Loucy (cell line): ENCODE measurements around the gene EPYC.

Source experiments
- H2AFZ ChIP-seq: fragments of 200-600 bp; sonication (generic); 2 replicates; pipeline ENCODE4 v1.6.0; 2016; ENCODE audit warnings: antibody characterized with exemption, mild to moderate bottlenecking, low read length, moderate library complexity
- H3F3A ChIP-seq: fragments of 200-600 bp; 2 replicates; pipeline ENCODE4 v1.6.0; 2016; ENCODE audit warnings: antibody characterized with exemption, low read depth, mild to moderate bottlenecking
- H3K27me3 ChIP-seq: fragments of 200-600 bp; sonication (generic); 2 replicates; pipeline ENCODE4 v1.6.1; 2014; ENCODE audit warnings: low read length, mild to moderate bottlenecking; ENCODE audit not compliant: insufficient read depth, poor library complexity, severe bottlenecking
- H3K36me3 ChIP-seq: fragments of 200-600 bp; sonication (generic); 2 replicates; pipeline ENCODE4 v1.6.1; 2016; ENCODE audit warnings: low read length; ENCODE audit not compliant: insufficient read depth
- H3K4me1 ChIP-seq: fragments of 200-600 bp; sonication (generic); 2 replicates; pipeline ENCODE4 v1.5.1; 2014; ENCODE audit warnings: low read length, mild to moderate bottlenecking; ENCODE audit not compliant: insufficient read depth, poor library complexity, severe bottlenecking
- H3K4me2 ChIP-seq: fragments of 200-600 bp; sonication (generic); 2 replicates; pipeline ENCODE4 v1.6.0; 2014; ENCODE audit warnings: antibody characterized with exemption, low read length, low read depth, mild to moderate bottlenecking; ENCODE audit not compliant: poor library complexity, severe bottlenecking
- H3K4me3 ChIP-seq: fragments of 200-600 bp; sonication (generic); 2 replicates; pipeline ENCODE4 v1.5.1; 2014; ENCODE audit warnings: low read length, mild to moderate bottlenecking, mixed read lengths; ENCODE audit not compliant: poor library complexity, severe bottlenecking
- H3K79me2 ChIP-seq: fragments of 200-600 bp; sonication (generic); 2 replicates; pipeline ENCODE4 v1.6.1; 2014; ENCODE audit warnings: low read length; ENCODE audit not compliant: insufficient read depth
- H3K9ac ChIP-seq: fragments of 200-600 bp; sonication (generic); 2 replicates; pipeline ENCODE4 v1.6.0; 2014; ENCODE audit warnings: mild to moderate bottlenecking, low read depth, low read length, moderate library complexity; ENCODE audit not compliant: poor library complexity, severe bottlenecking
- H3K9me2 ChIP-seq: fragments of 200-600 bp; sonication (generic); replicated peaks from 2 replicates; pipeline ENCODE4 v1.6.1; 2016; ENCODE audit warnings: low read depth, low read length, mixed read lengths
- H3K9me3 ChIP-seq: fragments of 200-600 bp; sonication (generic); 2 replicates; pipeline ENCODE4 v1.6.1; 2014; ENCODE audit warnings: mild to moderate bottlenecking, antibody characterized with exemption, low read length, low read depth; ENCODE audit not compliant: insufficient read depth
- H4K20me1 ChIP-seq: fragments of 200-600 bp; sonication (generic); 2 replicates; pipeline ENCODE4 v1.6.0; 2014; ENCODE audit warnings: antibody characterized with exemption, low read length, mild to moderate bottlenecking; ENCODE audit not compliant: insufficient read depth, poor library complexity, severe bottlenecking
- CTCF ChIP-seq: fragments of 200-600 bp; sonication (generic); conservative IDR thresholded peaks from 2 replicates; pipeline ENCODE4 v1.5.1; 2014; ENCODE audit warnings: mild to moderate bottlenecking, antibody characterized with exemption, low read length
- EZH2phosphoT487 ChIP-seq: fragments of 200-600 bp; IDR thresholded peaks from 2 replicates; pipeline ENCODE4 v1.6.1; 2018; ENCODE audit warnings: antibody characterized with exemption, mild to moderate bottlenecking, moderate library complexity, borderline replicate concordance

Gene EPYC

GRCh38 chr12:90939382-90939781 is 65.4 kb downstream of the EPYC start:
- Histone ChIP-seq H3K4me1 (no peaks in the 10 kb centered on the region), H3K9me3 (no peaks in the 10 kb centered on the region), H3K27me3 (no peaks in the 10 kb centered on the region), H2AFZ (no peak overlapping the region), H3K36me3 (no peaks in the 10 kb centered on the region), H3F3A (no peaks in the 10 kb centered on the region), H4K20me1 (no peaks in the 10 kb centered on the region), H3K9me2 (no peaks in the 10 kb centered on the region), H3K9ac (no peak overlapping the region), H3K4me2 (no peak overlapping the region), H3K4me3 (no peak overlapping the region), H3K79me2 (no peaks in the 10 kb centered on the region)
- TF ChIP-seq EZH2phosphoT487 (no peak), CTCF (no peak)

GRCh38 chr12:90938451-90938850 is 66.3 kb downstream of the EPYC start:
- no peaks in the 10 kb centered on the region for H3K9me2 ChIP-seq
- H3K27me3 ChIP-seq = no peaks in the 10 kb centered on the region
- H3K36me3 ChIP-seq = no peaks in the 10 kb centered on the region
- H3K9me3 ChIP-seq = no peaks in the 10 kb centered on the region
- no peak overlapping the region for H2AFZ ChIP-seq
- H4K20me1 ChIP-seq = no peaks in the 10 kb centered on the region
- no peak overlapping the region for H3K4me2 ChIP-seq
- H3K9ac ChIP-seq = no peak overlapping the region
- H3K4me3 ChIP-seq = no peak overlapping the region
- H3F3A ChIP-seq = no peaks in the 10 kb centered on the region
- TF ChIP-seq CTCF = no peak
- no peak for TF ChIP-seq EZH2phosphoT487
- no peaks in the 10 kb centered on the region for H3K4me1 ChIP-seq
- H3K79me2 ChIP-seq = no peaks in the 10 kb centered on the region

- H3K9me2 ChIP-seq = no peaks in the 10 kb centered on the region
- TF ChIP-seq CTCF (no peak), EZH2phosphoT487 (no peak)
- H3K4me3 ChIP-seq = no peak overlapping the region
- H3K36me3 ChIP-seq = no peaks in the 10 kb centered on the region
- no peaks in the 10 kb centered on the region for H3K27me3 ChIP-seq
- no peaks in the 10 kb centered on the region for H3K79me2 ChIP-seq
- no peaks in the 10 kb centered on the region for H3K4me1 ChIP-seq
- H4K20me1 ChIP-seq = no peaks in the 10 kb centered on the region
- H3K9me3 ChIP-seq = no peaks in the 10 kb centered on the region
- no peak overlapping the region for H3K9ac ChIP-seq
- H3F3A ChIP-seq = no peaks in the 10 kb centered on the region
- H3K4me2 ChIP-seq = no peak overlapping the region
- no peak overlapping the region for H2AFZ ChIP-seq
Observed at GRCh38 chr12:90937651-90938050, 67.1 kb downstream of the EPYC start.
